Measurements from ENCODE around the gene CAMKK1.

DNA sequence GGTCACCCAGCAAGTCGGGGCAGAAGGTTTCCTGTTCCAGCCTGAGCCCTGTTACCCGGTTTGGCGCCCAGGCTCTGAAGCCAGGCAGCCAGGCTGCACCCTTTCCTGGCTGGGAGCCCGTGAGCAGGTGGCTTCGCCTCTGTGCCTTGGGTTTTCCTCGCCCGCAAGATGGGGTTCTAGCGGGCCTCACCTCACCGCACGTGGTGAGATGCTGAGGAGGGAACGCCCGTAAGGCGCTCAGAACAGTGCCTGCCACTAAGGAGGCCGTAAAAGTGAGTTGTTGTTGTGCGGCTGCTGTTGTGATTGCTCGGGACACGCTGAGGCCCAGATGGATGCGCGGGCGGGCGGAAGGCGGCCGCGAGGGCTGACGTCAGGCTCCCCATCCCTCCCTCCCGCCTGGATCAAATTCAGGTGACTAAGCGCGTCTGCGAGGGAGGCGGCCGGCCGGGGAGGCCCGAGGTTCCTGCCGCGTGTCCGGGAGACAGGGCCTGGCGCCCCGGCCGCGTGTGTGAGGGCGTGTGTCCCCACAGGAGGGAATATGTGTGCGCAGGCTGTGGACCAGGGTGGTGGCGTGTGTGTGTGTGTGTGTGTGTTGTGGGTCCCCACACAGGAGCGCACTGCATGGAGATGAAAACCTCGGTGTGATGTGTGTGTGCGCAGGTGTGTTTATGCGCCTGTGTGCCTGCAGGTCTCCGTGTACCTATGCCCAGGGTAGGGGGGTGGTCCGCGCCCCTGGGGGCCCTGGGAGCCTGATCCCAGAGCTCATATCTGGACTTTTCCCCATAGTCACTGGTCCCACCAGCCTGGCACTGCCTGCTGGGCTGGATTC, 4.3 kb downstream of the CAMKK1 start:
- TF ChIP-seq, protein P1, sequence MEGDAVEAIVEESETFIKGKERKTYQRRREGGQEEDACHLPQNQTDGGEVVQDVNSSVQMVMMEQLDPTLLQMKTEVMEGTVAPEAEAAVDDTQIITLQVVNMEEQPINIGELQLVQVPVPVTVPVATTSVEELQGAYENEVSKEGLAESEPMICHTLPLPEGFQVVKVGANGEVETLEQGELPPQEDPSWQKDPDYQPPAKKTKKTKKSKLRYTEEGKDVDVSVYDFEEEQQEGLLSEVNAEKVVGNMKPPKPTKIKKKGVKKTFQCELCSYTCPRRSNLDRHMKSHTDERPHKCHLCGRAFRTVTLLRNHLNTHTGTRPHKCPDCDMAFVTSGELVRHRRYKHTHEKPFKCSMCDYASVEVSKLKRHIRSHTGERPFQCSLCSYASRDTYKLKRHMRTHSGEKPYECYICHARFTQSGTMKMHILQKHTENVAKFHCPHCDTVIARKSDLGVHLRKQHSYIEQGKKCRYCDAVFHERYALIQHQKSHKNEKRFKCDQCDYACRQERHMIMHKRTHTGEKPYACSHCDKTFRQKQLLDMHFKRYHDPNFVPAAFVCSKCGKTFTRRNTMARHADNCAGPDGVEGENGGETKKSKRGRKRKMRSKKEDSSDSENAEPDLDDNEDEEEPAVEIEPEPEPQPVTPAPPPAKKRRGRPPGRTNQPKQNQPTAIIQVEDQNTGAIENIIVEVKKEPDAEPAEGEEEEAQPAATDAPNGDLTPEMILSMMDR (IDR thresholded peaks at IDR 0.05) = no peak
- TF ChIP-seq EZH2 (IDR thresholded peaks at IDR 0.05; ENCODE audit: borderline replicate concordance, insufficient read depth, low read depth, low read length, poor library complexity, severe bottlenecking) = no peak

Data from B cell (primary cell).